Measurements from ENCODE around the gene LAMA4.

Gene LAMA4, protein sequence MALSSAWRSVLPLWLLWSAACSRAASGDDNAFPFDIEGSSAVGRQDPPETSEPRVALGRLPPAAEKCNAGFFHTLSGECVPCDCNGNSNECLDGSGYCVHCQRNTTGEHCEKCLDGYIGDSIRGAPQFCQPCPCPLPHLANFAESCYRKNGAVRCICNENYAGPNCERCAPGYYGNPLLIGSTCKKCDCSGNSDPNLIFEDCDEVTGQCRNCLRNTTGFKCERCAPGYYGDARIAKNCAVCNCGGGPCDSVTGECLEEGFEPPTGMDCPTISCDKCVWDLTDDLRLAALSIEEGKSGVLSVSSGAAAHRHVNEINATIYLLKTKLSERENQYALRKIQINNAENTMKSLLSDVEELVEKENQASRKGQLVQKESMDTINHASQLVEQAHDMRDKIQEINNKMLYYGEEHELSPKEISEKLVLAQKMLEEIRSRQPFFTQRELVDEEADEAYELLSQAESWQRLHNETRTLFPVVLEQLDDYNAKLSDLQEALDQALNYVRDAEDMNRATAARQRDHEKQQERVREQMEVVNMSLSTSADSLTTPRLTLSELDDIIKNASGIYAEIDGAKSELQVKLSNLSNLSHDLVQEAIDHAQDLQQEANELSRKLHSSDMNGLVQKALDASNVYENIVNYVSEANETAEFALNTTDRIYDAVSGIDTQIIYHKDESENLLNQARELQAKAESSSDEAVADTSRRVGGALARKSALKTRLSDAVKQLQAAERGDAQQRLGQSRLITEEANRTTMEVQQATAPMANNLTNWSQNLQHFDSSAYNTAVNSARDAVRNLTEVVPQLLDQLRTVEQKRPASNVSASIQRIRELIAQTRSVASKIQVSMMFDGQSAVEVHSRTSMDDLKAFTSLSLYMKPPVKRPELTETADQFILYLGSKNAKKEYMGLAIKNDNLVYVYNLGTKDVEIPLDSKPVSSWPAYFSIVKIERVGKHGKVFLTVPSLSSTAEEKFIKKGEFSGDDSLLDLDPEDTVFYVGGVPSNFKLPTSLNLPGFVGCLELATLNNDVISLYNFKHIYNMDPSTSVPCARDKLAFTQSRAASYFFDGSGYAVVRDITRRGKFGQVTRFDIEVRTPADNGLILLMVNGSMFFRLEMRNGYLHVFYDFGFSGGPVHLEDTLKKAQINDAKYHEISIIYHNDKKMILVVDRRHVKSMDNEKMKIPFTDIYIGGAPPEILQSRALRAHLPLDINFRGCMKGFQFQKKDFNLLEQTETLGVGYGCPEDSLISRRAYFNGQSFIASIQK (N-terminal part only)

GRCh38 chr6:112253841-112254816, at the start of gene LAMA4:
LAMA4 (minus strand) TSS chr6:112254567; CDS start chr6:112254150, 417 bp downstream.
- no peak for DNase-seq

DNA sequence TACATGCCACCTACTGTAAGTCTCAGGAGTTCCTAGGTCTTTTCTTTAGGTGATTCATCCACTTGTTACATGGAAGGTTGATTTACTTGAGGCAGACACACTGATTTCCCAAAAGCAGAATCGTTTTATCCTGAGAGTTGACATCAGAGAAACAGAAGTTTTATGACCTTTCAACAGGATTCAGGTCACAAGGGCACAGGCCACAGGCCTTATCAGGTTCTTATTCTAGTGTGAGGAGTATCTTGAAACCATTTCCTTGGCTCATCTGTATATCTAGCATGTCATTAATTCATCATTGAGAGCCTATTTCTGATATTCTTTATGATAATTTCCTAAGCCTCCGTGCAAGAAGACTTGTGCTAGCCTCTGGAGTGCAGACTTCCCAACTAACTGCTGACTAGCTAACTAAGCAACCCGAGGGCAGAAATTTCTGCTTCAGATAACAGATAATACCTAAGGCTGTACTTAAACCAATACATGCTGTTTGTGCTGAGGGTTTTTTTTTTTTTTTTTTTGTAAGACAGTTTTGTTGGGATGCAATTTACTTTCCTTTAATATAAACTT, 47.9 kb upstream of the LAMA4 start:
- no peak for DNase-seq

DNA sequence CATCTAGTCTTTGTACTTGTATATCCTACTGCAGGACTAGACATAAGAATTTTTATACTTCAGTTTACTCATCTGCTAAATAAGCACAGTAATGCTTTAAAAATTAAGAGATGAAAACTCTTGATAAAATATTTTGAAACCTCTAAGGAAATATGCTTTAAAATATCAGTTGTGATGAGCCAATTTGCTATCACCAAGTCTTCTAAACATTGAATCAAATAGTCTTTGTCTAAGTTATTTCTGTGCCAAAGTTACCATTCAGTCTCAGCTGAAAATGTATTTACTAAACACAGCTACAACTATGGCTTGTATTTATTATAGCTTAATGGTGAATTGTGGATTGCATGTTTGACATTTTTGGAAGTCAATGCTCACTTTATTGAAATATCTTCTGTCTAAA, 46.5 kb upstream of the LAMA4 start:
- no peak for DNase-seq

DNA sequence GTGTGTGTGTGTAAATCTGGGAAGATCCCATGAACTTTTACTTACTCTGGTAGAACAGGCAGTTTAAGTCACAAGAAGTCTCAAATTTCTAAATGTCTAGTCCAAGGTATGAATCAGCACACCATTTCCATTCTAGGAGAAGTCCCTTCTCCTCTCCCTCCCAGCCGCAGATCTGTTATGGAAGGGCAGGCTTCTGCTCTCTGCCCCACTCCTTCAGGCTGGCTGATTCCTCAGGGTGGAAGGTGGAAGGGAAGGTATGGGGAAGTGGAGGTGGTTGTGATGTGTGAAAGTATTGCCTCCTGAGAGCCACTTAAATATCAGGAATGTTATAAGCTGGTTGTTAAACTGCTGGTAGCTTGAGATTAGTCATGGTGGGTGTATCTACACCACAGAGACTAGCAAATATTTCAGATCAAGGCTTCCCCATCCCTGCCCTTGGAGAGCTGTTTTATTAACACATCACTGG, 44.5 kb upstream of the LAMA4 start:
- DNase-seq: no peak

GRCh38 chr6:112298021-112298745, 43.8 kb upstream of the LAMA4 start:
- no peak for DNase-seq

- DNase-seq: no peak
Observed at GRCh38 chr6:112296694-112297093, 42.3 kb upstream of the LAMA4 start.

DNA sequence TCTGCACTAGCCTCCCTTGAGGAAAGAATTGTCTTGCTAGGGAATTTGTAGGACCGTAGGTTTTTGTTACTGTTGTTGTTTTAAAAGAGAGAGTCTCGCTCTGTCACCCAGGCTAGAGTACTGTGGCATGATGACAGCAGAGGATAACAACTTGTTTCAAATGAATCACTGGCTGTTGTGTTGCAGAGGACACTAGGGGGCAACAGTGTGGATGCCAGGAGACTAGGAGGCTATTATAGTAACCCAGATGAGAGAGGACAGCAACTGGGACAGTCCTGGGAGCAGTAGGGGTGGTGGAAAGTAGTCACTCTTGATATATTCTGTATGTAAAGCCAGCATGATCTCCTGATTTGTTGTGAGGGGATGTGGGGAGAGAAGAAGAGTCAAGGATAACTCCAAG, 41.8 kb upstream of the LAMA4 start:
- no peak for DNase-seq

DNA sequence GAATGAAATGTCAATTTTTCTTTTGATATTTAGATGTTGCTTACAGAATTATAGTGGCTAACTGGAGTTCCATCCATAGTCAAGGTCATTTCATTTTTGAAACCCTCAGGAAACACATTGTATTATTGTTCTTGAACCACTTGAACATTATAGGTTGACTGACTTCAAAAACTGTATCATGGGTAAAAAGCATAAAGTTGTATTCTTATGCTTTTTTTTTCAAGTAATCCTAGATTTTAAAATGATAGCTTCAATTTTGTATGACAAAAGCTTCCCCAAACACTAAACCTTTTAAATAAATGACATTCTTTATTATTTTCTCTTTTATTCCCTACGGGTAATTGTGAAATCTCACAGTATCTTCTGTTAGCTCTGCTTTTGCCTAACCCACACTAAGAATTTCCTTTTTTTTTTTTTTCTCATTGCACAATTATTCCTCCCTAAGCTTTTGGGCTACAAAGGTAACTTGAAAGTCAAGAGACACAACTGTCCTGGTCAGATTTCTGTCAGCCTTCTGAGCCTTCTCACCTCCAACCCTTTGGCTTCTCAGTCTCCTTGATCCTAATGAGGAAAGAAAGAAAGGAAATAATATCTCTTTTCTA, 36.9 kb upstream of the LAMA4 start:
- DNase-seq: no peak

DNA sequence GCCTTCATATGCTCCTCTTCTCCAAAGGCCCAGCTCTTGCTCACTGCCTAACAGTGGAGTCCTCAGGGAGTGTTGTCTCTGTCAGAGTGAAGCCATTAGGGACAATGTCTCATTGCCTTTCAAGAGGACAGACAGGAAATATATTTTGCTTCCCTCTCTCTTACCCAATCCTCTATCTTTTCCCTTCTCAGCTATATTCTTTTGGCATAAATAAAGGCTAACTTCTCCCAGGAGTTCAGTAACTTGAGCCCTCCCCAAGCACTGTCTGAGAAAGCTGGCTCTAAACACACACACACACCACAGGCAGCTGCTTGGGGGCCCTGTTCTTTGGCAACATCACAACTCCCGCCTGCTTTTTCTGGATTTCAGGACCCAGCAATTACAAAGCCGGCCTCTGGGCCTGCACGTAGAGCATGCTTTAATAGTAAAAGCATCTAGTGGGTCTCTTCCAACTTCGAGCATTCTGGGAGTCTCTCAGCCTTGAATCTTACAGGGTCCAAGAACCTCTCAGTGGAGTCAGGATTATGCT, 34.7 kb upstream of the LAMA4 start:
- no peak for DNase-seq

DNA sequence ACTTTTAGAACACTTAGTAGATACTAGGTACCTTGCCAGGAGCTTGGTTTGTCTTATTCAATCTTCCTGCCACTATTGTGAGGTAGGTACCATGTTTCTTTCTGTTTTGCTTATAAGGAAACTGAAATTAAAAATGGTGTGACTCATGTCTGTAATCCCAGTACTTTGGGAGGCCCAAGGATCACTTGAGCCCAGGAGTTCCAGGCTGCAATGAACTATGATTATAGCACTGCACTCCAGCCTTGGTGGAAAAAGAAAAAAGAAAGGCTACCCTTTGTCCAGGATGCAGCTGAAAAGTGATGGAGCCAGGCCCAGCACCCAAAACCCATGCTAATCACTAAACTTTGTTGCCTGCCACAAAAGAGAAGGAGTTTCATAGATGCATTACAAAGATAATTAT, 34.1 kb upstream of the LAMA4 start:
- no peak for DNase-seq

- no peak for DNase-seq
Observed at GRCh38 chr6:112287577-112288225, 33.3 kb upstream of the LAMA4 start.

DNA sequence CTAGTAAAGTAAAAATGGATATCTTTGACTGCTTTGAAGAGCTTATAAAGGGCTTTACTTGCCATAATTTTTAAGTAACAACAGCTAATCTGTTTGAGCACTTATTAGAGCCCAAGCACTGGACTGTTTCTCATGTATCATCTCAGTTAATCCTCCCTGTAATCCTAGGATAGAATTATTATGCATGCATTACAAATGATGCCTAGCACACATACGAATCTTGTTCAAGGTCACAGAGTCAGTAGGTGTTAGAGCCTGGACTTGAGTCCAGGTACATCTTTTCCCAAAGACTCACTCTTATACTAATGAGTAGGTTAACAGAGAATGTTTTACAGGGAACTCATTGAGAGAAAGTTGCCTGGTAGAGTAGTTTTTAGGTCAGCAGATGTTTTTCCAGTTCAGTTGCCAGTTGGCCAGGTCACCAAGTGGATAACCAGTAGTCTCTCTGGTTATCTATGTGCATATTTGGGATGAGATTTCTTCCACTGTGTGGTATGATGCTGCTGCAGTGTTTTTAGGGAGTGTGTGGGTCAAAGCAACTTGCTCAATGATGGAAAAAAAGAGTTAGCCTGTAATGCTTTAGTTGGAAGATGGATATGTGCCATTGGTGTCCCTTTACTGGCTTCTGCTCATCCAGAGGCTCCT, 32.3 kb upstream of the LAMA4 start:
- no peak for DNase-seq

DNA sequence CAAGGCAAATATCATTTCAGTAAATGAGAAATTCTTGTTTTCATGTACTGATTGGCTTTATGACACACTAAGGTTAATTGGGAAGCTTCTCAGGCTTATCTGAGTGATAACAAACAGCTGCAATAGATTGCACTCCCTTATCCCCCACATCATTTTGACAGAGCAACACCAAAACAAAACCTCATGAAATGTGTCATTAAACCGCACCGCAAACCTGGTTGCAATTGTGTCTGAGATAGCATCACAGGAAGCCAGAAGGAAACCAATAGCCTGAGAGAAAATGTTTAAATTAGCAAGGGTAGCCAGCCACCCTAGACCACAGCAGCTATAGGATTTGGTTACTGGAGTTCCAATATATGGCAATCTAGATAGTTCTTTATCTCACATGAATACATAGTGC, 31.6 kb upstream of the LAMA4 start:
- DNase-seq: no peak

GRCh38 chr6:112284603-112285002, 30.2 kb upstream of the LAMA4 start:
- DNase-seq: no peak

GRCh38 chr6:112283621-112284020, 29.3 kb upstream of the LAMA4 start:
- DNase-seq: no peak

- peak; percentile 23 for DNase-seq
Observed at GRCh38 chr6:112281821-112282615, 27.7 kb upstream of the LAMA4 start.

- DNase-seq: no peak
Observed at GRCh38 chr6:112279031-112279935, 24.9 kb upstream of the LAMA4 start.
